ENCODE measurements around the gene SRGN.
"Not testable (repeated sequence)": the region's sequence is repeated elsewhere in the genome, so short reads cannot be mapped to it uniquely, and the experiment has no call there.

SRGN gene

DNA sequence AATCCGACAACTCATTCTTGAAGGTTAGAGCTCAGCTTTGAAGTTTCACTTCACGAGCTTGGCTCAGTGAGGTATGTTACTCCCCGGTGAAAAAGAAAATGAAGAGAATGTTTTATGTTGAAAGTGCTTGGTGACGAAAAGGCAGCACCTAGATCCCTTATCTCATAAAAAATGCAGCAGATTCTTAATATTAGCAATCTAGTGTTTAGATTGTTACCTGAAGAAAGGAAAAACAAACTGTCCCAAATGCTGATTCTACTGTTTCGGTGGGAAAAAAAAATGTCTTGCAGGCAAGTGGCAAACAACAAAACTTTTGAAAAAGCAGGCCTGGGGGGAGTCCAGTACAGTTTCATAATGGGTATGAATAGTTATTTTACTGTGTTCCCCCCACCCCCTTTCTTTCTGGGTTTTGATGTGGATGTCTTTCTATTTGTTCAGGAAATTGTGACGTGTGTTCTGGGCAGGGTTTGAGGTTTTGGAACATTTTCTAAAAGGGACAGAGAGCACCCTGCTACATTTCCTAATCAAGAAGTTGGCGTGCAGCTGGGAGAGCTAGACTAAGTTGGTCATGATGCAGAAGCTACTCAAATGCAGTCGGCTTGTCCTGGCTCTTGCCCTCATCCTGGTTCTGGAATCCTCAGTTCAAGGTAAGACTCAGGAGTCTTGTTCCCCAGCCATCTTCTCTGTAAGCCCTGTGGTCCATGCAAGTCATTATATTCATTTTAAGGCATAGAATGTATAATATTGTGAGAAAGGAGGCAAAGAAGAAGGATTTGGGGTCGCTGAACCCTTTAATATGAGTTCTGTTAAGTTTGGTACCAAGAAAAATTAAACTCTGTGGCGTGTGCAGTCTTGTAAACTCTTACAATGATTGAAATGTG lies at the start of gene SRGN:
TSS of gene SRGN (plus strand) at position 514 of the 881 bp plus-strand sequence. CDS start at position 569, 55 bp downstream.
- DNase-seq: peak in 19 of 56 donors; percentile 1 to 69 (median 17)

DNA sequence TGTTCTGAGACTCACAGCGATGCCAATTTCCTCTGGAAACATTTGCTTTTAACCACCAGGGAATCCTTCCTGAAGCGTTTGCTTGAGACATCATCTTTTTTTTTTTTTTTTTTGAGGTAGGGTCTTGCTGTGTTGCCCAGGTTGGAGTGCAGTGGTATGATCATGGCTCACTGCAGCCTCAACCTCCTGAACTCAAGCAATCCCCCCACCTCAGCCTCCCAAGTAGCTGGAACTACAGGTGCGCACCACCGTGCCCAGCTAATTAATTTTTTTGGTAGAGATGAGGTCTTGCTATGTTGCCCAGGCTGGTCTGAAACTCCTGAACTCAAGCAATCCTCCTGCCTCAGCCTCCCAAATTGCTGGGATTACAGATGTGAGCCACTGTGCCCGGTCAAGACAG lies 47.0 kb upstream of the SRGN start:
- not testable (repeated sequence) for DNase-seq

DNA sequence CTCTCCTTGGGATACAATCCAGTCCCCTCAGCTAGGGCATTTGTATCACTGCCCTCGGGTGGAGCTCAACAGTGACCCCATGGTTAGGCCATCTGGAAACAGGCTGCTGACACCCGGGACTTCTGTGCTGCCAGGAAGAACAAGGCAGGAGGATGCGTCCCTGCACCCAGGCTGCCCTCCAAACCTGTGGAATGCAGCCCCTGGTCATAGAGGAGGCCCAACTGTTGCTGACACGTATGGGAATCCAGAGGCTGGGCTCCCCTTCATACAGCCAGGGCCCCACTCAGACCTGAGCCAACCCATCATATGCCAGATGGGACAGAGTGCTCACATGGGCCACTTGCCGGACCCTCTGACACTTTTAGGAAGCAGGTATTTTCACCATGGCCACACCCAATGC lies 45.5 kb upstream of the SRGN start:
- DNase-seq: no peak

DNA sequence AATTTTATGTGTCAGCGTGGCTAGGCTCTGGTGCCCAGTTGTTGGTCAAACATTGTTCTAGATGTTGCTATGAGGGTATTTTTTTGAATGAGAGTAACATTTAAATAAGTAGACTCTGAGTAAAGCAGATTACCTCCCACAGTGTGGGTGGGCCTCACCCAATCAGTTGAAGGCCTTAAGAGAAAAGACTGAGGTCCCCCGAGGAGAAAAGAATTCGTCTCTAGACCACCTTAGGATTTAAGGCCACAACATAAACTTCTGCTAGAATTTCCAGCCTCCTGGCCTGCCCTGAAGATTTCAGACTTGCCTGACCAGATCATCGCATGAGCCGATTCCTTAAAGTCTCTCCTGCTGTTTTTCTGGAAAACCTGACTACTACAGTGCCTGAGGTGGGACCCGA lies 45.1 kb upstream of the SRGN start:
- no peak for DNase-seq

GRCh38 chr10:69043931-69044531 lies 43.9 kb upstream of the SRGN start:
- no peak for DNase-seq

DNA sequence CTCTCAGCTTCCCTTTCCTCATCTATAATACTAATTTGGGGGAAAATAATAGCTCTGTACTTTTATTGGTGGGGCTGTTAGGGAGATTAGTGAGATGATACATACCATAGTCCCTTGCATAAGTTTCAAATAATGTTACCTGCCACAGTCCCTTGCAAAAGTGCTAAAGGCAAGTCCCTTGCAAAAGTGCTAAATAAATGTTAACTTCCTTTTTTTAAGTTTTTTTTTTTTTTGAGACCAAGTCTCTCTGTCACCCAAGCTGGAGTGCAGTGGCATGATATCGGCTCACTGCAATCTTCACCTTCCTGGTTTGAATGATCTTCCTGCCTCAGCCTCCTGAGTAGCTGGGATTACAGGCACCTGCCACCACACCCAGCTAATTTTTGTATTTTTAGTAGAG lies 43.4 kb upstream of the SRGN start:
- DNase-seq: no peak

DNA sequence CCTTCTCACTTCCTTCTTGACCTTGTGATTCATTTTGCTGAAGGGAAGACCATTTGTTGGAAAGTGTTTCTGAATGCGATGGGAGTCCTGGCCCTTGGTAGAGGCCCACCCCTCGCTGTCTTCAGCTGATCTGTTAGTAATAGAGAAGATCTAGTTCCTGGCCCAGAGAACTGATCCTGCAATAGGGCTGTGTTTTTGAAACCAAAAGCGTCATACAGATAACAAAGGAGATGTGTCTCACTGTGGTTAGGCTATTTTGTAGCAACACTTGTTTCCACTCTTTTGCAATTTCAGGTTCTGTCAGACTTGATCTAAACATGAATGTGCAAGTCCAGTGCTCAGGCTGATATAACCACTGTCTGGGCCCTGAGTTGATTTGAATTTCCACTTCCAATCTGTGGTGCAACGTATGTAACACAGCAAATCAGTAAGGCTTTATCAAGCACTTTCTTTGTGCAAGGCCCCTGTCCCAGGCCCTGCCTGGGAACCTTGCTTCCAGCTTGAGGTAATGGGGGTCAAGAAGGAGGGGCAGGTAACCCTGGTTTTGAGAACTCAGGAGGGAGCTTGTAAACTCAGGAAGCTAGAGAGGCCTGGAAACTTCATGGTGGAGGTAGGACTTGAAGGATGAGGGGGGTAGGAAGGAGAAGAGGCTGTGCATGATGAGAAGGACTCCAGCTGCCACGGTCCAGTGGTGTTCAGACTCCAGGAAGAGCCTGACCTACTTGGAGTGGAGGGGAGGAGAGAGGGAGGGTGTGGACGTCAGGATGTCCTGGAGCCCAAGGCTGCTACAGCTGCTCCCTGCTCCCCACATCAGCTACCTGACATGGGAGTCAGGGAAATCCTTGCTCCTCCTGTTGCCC lies 42.2 kb upstream of the SRGN start:
- DNase-seq: no peak

DNA sequence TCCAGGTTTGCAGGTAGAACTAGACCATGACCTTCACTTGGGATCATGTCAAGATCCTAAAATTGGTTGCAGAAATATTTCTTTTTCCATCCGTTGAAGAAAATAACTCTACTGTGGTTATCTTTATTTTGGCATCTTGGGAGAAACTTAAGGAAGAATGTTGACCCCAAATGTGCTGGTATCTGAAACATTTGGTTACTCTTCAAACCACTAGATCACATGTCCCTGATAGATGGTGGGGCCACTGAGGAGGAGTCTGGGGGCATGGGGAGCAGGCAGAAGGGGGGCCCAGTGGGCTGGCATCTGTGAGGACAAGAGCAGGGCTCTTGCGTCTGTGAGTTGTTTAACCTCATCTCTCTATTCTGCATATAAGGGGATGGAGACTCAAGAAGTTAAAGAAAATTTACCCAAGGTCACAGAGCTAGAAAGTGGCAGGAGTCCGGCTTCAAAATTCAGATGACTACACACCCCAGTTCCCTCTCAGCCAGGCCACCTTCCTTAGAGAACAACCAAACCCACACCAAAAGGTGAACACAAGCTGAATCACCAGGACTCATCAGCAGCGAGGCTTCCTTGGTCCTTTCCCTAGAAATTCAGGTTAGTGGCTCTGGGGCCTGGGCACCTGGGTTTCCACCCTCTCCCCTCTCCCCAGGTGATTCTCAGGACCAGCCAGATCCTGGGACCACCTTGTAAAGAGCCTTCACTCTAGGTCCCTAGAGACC lies 40.6 kb upstream of the SRGN start:
- no peak for DNase-seq

DNA sequence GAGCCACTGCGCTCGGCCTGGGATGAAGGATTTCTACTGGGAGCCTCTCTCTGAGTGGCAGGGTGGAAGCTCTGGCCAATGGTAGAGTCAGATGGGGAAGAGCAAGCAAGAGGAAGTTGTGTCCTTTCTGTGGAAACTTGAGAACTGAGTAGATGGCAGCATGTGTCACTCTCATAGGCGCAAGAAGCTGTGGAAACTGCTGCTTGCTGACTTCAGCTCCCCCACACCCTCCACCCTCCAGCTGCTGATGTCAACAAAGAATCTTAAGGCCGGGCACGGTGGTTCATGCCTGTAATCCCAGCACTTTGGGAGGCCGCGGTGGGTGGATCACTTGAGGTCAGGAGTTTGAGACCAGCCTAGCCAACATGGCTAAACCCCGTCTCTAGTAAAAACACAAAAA lies 39.8 kb upstream of the SRGN start:
- DNase-seq: peak in 16 of 56 donors; percentile 0 to 64 (median 19)

- peak in 2 of 56 donors; percentile 0 to 29 for DNase-seq
Observed at GRCh38 chr10:69049566-69049961, 38.3 kb upstream of the SRGN start.

DNA sequence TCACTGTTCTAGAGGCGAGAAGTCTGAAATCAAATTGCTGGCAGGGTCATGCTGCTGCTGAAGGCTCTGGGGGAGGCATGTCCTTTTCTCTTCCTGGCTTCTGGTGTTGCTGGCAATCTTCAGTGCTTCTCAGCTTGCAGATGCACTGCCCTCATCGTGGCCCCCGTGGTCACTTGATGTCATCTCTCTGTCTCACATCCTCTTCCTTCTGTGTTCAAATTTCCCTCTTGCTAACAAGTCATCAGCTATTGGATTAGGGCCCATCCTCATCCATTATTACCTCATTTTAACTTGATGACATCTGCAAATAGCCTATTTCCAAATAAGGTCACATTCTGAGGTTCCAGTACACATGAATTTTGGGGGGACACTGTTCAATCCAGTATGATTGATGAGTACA lies 36.6 kb upstream of the SRGN start:
- peak in 13 of 56 donors; percentile 8 to 49 (median 21) for DNase-seq

GRCh38 chr10:69051710-69052487 lies 36.0 kb upstream of the SRGN start:
- DNase-seq: peak in 6 of 56 donors; percentile 3 to 29 (median 8)

DNA sequence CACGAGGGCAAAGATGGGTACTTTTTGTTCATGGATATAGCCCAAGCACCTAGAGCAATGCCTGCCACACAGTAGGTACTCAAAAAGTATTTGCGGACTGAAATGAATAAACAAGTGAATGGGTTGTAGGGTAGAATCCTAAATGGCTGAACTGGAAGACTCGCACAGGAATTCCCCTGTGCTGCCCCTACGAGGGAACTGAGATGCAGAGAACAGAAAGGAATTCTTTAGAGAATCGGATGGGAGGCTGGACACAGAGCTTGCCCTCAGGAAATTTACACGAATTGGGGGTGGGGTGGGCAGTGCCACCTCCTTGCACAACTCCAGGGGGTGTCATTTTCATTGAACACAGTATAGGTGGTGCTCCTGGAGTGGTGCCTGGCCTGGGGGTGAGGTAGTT lies 35.2 kb upstream of the SRGN start:
- DNase-seq: no peak

GRCh38 chr10:69055241-69055640 lies 32.7 kb upstream of the SRGN start:
- DNase-seq: no peak

- DNase-seq: peak in 4 of 56 donors; percentile 1 to 13 (median 10)
Observed at GRCh38 chr10:69056129-69056528, 31.8 kb upstream of the SRGN start.

DNA sequence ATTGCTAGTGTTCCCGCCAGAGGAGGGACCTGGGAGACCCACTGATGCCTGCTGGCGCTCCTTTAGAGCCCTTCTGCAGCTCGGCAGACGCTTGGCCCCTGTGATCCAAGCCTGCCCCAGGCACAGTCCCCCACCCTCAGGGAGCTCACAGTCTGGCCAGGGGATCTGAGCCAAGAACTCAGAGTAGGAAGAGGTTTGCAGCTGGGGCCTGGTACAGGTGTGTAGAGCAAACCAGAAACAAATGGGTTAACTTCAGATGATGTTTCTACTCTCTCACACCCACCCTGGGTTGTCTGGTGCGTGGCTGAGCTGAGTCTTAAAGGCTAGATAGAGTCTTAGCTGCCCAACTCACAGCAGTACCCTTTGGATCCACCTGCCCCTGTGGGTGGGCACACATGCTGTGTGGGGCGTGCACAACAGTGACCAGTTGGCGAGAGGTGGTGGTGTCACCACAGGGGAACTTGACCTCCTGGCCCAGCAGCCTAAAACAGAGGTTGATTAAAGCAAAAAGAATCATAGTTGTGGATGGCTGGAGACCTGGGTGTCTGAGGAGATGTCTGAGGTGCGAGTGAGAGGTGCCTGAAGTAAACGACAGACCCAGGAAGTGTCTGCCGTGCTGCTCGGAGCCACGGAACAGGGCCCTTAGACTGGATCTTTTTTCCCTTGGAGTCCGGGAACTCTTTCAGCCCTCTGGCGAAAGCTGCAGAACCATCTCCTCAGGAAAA lies 31.2 kb upstream of the SRGN start:
- no peak for DNase-seq

DNA sequence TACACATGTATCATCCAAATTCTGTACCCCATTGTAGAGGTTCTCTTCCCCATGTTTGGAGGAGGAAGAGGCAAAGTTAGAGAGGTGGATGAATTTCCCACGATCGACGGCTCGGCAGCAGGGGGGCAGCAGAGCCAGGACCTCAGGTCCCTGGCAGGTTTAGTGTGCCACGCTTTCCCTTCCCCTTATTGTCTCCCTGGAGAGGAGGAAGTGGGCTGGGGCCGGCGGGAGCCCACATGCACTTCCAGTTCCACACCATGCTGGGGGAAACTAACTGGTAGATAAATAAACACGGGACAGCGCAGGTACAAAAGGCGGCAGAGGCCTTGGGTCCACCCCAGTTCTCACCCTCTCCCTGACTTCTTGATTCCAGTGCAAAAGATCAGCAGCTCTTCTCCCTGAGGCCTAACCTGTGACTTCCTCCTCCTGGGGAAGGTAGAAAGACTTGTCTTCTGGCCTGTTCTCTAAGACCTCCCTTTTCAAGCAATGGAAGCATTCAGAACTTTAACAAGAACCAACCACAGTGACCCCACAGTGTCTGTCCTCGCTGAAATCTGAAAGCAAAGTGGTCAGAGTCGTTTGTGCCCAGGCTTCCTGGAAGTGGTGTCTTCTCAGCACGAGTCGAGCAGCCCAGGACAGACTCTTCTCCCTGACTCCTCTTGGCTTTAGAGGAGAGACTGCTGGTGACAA lies 30.5 kb upstream of the SRGN start:
- peak in 22 of 56 donors; percentile 6 to 55 (median 17) for DNase-seq

DNA sequence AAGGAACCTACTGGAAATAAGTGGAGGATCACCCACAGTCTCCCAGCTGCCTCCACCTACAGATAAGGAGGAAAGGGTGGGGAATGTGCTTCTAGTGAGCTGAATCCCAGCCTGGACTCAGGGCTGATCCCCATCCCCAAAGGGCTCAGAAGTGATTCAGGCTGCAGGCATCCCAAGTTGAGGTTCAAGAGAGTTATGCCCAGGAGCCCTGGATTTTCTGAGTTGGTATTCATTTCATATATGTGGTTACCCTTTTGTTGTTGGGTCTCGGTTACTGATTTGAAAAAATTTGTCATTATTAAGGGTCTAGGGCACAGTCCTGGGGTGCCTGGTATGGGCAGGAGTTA lies 30.0 kb upstream of the SRGN start:
- no peak for DNase-seq
